Osteocyte (in vitro differentiated cells): Measurements from ENCODE around the gene HAND1. TPM values are rescaled to one million over a fixed set of nuclear protein-coding genes. Genes with fewer than 3 reads are reported as not detected.
"Not testable (repeated sequence)": the region's sequence is repeated elsewhere in the genome, so short reads cannot be mapped to it uniquely, and the experiment has no call there.

Experiments
- DNase-seq: peaks from one replicate; pipeline ENCODE4 v3.0.0; 2021; ENCODE audit warnings: mixed read lengths; ENCODE audit not compliant: unreplicated experiment; ENCODE audit errors: extremely low spot score
- H3K27ac Mint-ChIP-seq: one replicate; pipeline ENCODE4 v1.8.0; 2021; ENCODE audit warnings: mild to moderate bottlenecking, mixed read lengths; ENCODE audit not compliant: unreplicated experiment
- H3K27me3 Mint-ChIP-seq: one replicate; pipeline ENCODE4 v1.8.0; 2021; ENCODE audit warnings: mixed read lengths; ENCODE audit not compliant: unreplicated experiment
- H3K36me3 Mint-ChIP-seq: one replicate; pipeline ENCODE4 v1.8.0; 2021; ENCODE audit warnings: mixed read lengths; ENCODE audit not compliant: unreplicated experiment
- H3K4me1 Mint-ChIP-seq: one replicate; pipeline ENCODE4 v1.8.0; 2021; ENCODE audit warnings: mixed read lengths; ENCODE audit not compliant: unreplicated experiment
- H3K4me3 Mint-ChIP-seq: one replicate; pipeline ENCODE4 v1.8.0; 2021; ENCODE audit warnings: mild to moderate bottlenecking, moderate library complexity, mixed read lengths; ENCODE audit not compliant: unreplicated experiment
- H3K9me3 Mint-ChIP-seq: one replicate; pipeline ENCODE4 v1.8.0; 2021; ENCODE audit warnings: mixed read lengths; ENCODE audit not compliant: unreplicated experiment
- CTCF ChIP-seq: fragments of 200-600 bp; sonication (generic); IDR thresholded peaks from 2 replicates; pipeline ENCODE4 v1.5.0; 2021; ENCODE audit warnings: antibody characterized with exemption, mild to moderate bottlenecking, moderate library complexity
- total RNA-seq: library from RNA; stranded (reverse); gene quantifications from 2 replicates; pipeline ENCODE4 v1.2.1, GENCODE V29; 2021

Gene HAND1
- total RNA-seq, 1 donor from 2014 or later, result not detected

GRCh38 chr5:154518438-154518867, 40.4 kb upstream of the HAND1 start:
- no peak for DNase-seq
- H3K4me1 Mint-ChIP-seq, result peaks cover 6% of the 10 kb centered on the region
- no peak for TF ChIP-seq CTCF
- no peak overlapping the region for H3K27ac Mint-ChIP-seq
- peaks cover 45% of the 10 kb centered on the region for H3K27me3 Mint-ChIP-seq
- no peak overlapping the region for H3K4me3 Mint-ChIP-seq
- no peaks in the 10 kb centered on the region for H3K36me3 Mint-ChIP-seq
- no peaks in the 10 kb centered on the region for H3K9me3 Mint-ChIP-seq

GRCh38 chr5:154517810-154518437, 39.9 kb upstream of the HAND1 start:
- Mint-ChIP-seq H3K9me3 (no peaks in the 10 kb centered on the region), H3K36me3 (no peaks in the 10 kb centered on the region), H3K4me1 (peaks cover 6% of the 10 kb centered on the region), H3K4me3 (no peak overlapping the region), H3K27me3 (peaks cover 41% of the 10 kb centered on the region), H3K27ac (no peak overlapping the region)
- TF ChIP-seq CTCF, result no peak
- DNase-seq, result no peak

- DNase-seq, result no peak
- TF ChIP-seq CTCF, result no peak
- no peak overlapping the region for H3K27ac Mint-ChIP-seq
- H3K9me3 Mint-ChIP-seq, result no peaks in the 10 kb centered on the region
- no peak overlapping the region for H3K4me3 Mint-ChIP-seq
- peaks cover 6% of the 10 kb centered on the region for H3K4me1 Mint-ChIP-seq
- peaks cover 42% of the 10 kb centered on the region for H3K27me3 Mint-ChIP-seq
- H3K36me3 Mint-ChIP-seq, result no peaks in the 10 kb centered on the region
Measured at GRCh38 chr5:154517181-154517580, 39.2 kb upstream of the HAND1 start.

GRCh38 chr5:154516475-154516874, 38.4 kb upstream of the HAND1 start:
- Mint-ChIP-seq H3K4me1 (peaks cover 6% of the 10 kb centered on the region), H3K4me3 (no peak overlapping the region), H3K27me3 (peaks cover 46% of the 10 kb centered on the region), H3K9me3 (no peaks in the 10 kb centered on the region), H3K36me3 (no peaks in the 10 kb centered on the region), H3K27ac (no peak overlapping the region)
- no peak for TF ChIP-seq CTCF
- DNase-seq, result no peak

GRCh38 chr5:154515488-154515887, 37.5 kb upstream of the HAND1 start:
- not testable (repeated sequence) for H3K27ac Mint-ChIP-seq, H3K4me3 Mint-ChIP-seq, DNase-seq, H3K4me1 Mint-ChIP-seq, H3K9me3 Mint-ChIP-seq, H3K36me3 Mint-ChIP-seq
- H3K27me3 Mint-ChIP-seq, result peaks cover 45% of the 10 kb centered on the region
